Left ventricle myocardium superior (tissue), 1 donor: ENCODE measurements around the gene CCR6. TPM values are rescaled to one million over a fixed set of nuclear protein-coding genes. Genes with fewer than 3 reads are reported as not detected.
"Not testable (repeated sequence)": the region's sequence is repeated elsewhere in the genome, so short reads cannot be mapped to it uniquely, and the experiment has no call there.

ENCODE experiments used
- ATAC-seq: fragments of 200-7000 bp; cut with Tn5 transposase; one replicate; pipeline ENCODE4 v1.9.1; 2020; ENCODE audit warnings: mild to moderate bottlenecking, moderate library complexity
- DNase-seq: peaks from one replicate; pipeline ENCODE4 v3.0.0-alpha.2; 2020
- intact Hi-C: fragments of 100-400 bp; cut with micrococcal nuclease; formaldehyde crosslinking; loops from one replicate; pipeline ENCODE4 v1.11.0; 2022
- total RNA-seq: library from RNA; stranded (reverse); fragmentation: NEBNext Ultra II Directional; extraction: Animal tissue kit (Norgen Biotek cat#: 25700); gene quantifications from one replicate; pipeline ENCODE4 v1.2.1, GENCODE V29; 2021
- donor health status: DM: no; HTN: yes; CAD: no; lungs with severe emphysema.

The CCR6 gene
- total RNA-seq, 1 donor from 2014 or later = not detected

- intact Hi-C loops = no loop called here
- DNase-seq = no peak
- ATAC-seq = no peak
Measured at GRCh38 chr6:167157863-167158262, 35.0 kb downstream of the CCR6 start, which contains the start of gene GPR31. Gene GPR31 (minus strand): TSS chr6:167157980. CDS start chr6:167157831, 149 bp downstream.

GRCh38 chr6:167161851-167162467 is 39.1 kb downstream of the CCR6 start:
- DNase-seq = no peak
- intact Hi-C loops = no loop called here
- ATAC-seq = no peak

- intact Hi-C loops = no loop called here
- no peak for DNase-seq
- ATAC-seq = no peak
Measured at GRCh38 chr6:167162591-167162990, 39.7 kb downstream of the CCR6 start.

GRCh38 chr6:167163476-167164011 is 40.6 kb downstream of the CCR6 start:
- intact Hi-C loops = no loop called here
- ATAC-seq (no peak), DNase-seq (no peak)

GRCh38 chr6:167164261-167164660 is 41.4 kb downstream of the CCR6 start:
- DNase-seq (no peak), ATAC-seq (no peak)
- intact Hi-C loops = no loop called here

GRCh38 chr6:167165858-167166471 is 43.1 kb downstream of the CCR6 start:
- no peak for DNase-seq
- intact Hi-C loops = no loop called here
- ATAC-seq = no peak

- DNase-seq, intact Hi-C loops, ATAC-seq: not testable (repeated sequence)
Measured at GRCh38 chr6:167167699-167168098, 44.8 kb downstream of the CCR6 start.

GRCh38 chr6:167168296-167168695 is 45.4 kb downstream of the CCR6 start:
- ATAC-seq, DNase-seq, intact Hi-C loops: not testable (repeated sequence)

- intact Hi-C loops, DNase-seq, ATAC-seq: not testable (repeated sequence)
Measured at GRCh38 chr6:167169867-167170266, 47.0 kb downstream of the CCR6 start.

- intact Hi-C loops, ATAC-seq, DNase-seq: not testable (repeated sequence)
Measured at GRCh38 chr6:167171300-167171699, 48.4 kb downstream of the CCR6 start.

- intact Hi-C loops, ATAC-seq, DNase-seq: not testable (repeated sequence)
Measured at GRCh38 chr6:167172011-167172410, 49.1 kb downstream of the CCR6 start.

- DNase-seq, ATAC-seq, intact Hi-C loops: not testable (repeated sequence)
Measured at GRCh38 chr6:167177271-167177670, 54.4 kb downstream of the CCR6 start.

- DNase-seq, ATAC-seq, intact Hi-C loops: not testable (repeated sequence)
Measured at GRCh38 chr6:167178896-167179655, 56.2 kb downstream of the CCR6 start.

- ATAC-seq, DNase-seq, intact Hi-C loops: not testable (repeated sequence)
Measured at GRCh38 chr6:167180086-167180485, 57.2 kb downstream of the CCR6 start.

GRCh38 chr6:167181351-167181750 is 58.5 kb downstream of the CCR6 start:
- ATAC-seq, intact Hi-C loops, DNase-seq: not testable (repeated sequence)

GRCh38 chr6:167182913-167183314 is 60.0 kb downstream of the CCR6 start:
- DNase-seq, intact Hi-C loops: not testable (repeated sequence)
- ATAC-seq = peak; percentile 69

- ATAC-seq, DNase-seq, intact Hi-C loops: not testable (repeated sequence)
Measured at GRCh38 chr6:167185101-167185500, 62.2 kb downstream of the CCR6 start.

GRCh38 chr6:167187275-167187674 is 64.4 kb downstream of the CCR6 start:
- DNase-seq, ATAC-seq, intact Hi-C loops: not testable (repeated sequence)
